B cell (primary cell): ENCODE results near the gene ANKLE2.

Experiments
- CTCF ChIP-seq: fragments of 200-600 bp; IDR thresholded peaks from one replicate; pipeline ENCODE4 v1.8.0; 2022; ENCODE audit warnings: antibody characterized with exemption, mild to moderate bottlenecking
- EZH2 ChIP-seq: IDR thresholded peaks from 2 replicates; pipeline ENCODE4 v1.6.1; 2012; ENCODE audit warnings: borderline replicate concordance, low read depth, mild to moderate bottlenecking, moderate library complexity, low read length; ENCODE audit not compliant: insufficient read depth, poor library complexity, severe bottlenecking

GRCh38 chr12:132717531-132718387 is 43.9 kb downstream of the ANKLE2 start:
- TF ChIP-seq EZH2 (no peak), CTCF (no peak)
